Right cardiac atrium (tissue), 5 donors: ENCODE measurements around the gene PLCG1. TPM values are rescaled to one million over a fixed set of nuclear protein-coding genes. Genes with fewer than 3 reads are reported as not detected.

ENCODE experiments used
- ATAC-seq, 2 donors: fragments of 200-7000 bp; cut with Tn5 transposase; one replicate each; pipeline versions ENCODE4 v1.8.0 to v1.9.1; 2020; ENCODE audit warnings: moderate library complexity in 2 of 2, mild to moderate bottlenecking in 1 of 2
- DNase-seq, 3 donors: peaks; one replicate each; pipeline ENCODE4 v3.0.0-alpha.2; 2020
- H3K27ac ChIP-seq: one replicate; pipeline ENCODE4 v1.5.1; 2013; ENCODE audit warnings: mild to moderate bottlenecking, low read length, control low read depth, moderate library complexity
- H3K27me3 ChIP-seq: one replicate; pipeline ENCODE4 v1.6.1; 2013; ENCODE audit not compliant: control insufficient read depth, insufficient read depth
- H3K4me1 ChIP-seq: one replicate; pipeline ENCODE4 v1.6.1; 2013; ENCODE audit warnings: low read length; ENCODE audit not compliant: control insufficient read depth, insufficient read depth
- H3K4me3 ChIP-seq: one replicate; pipeline ENCODE4 v1.5.1; 2013; ENCODE audit warnings: low read length, control low read depth
- H3K9me3 ChIP-seq: one replicate; pipeline ENCODE4 v1.6.1; 2013; ENCODE audit warnings: low read length; ENCODE audit not compliant: control insufficient read depth
- WGBS: extraction: QIAGEN DNeasy Blood & Tissue Kit; methylation state at CpG from one replicate; pipeline ENCODE4 v1.1.7; 2013; 5-methylcytosine and 5-hydroxymethylcytosine counted together
- intact Hi-C, 4 donors: fragments of 100-400 bp; cut with DNase I; formaldehyde crosslinking; loops; one replicate each; pipeline versions ENCODE4 v1.11.0 to v1.14.0; 2022 to 2023
- polyA plus RNA-seq: library from polyadenylated mRNA; stranded (reverse); fragments of 200-250 nt; gene quantifications from one replicate; pipeline ENCODE4 v1.2.3, GENCODE V29; 2013
- total RNA-seq, 4 donors: library from RNA; stranded (reverse); fragmentation: NEBNext Ultra II Directional; extraction: Animal tissue kit (Norgen Biotek cat#: 25700); gene quantifications; one replicate each; pipeline ENCODE4 v1.2.1, GENCODE V29; 2021
- donor health status: healthy with polysubstance abuse.
- donor health status: DM: no; HTN: yes; CAD: no.
- donor health status: DM: no; HTN: no; CAD: no.
- donor health status: DM: no; HTN: yes; CAD: no; lungs with severe emphysema.
- donor health status: DM: yes; HTN: yes; CAD: no.

The PLCG1 gene
- total and polyA plus RNA-seq, 5 donors, result 45.6 to 62.2 (median 57.4) TPM

- no peaks in the 10 kb centered on the region for H3K9me3 ChIP-seq
- no peak overlapping the region for H3K27ac ChIP-seq
- H3K4me3 ChIP-seq, result no peak overlapping the region
- DNase-seq (peak in 1 of 3 donors; percentile 13), ATAC-seq (no peak)
- no peaks in the 10 kb centered on the region for H3K27me3 ChIP-seq
- intact Hi-C loops, result loop anchor here in 1 of 4 donors (5.0 kb wide), 1 partner anchor 44 kb away; no protein-coding TSS in a partner anchor
- WGBS, result 99% methylated on average over 6 of the region's 6 CpGs
- peaks cover 10% of the 10 kb centered on the region for H3K4me1 ChIP-seq
Observed at GRCh38 chr20:41183391-41183790, 46.0 kb downstream of the PLCG1 start.

GRCh38 chr20:41183831-41184230 is 46.5 kb downstream of the PLCG1 start:
- DNase-seq (peak in 1 of 3 donors; percentile 9), ATAC-seq (no peak)
- Histone ChIP-seq H3K9me3 (no peaks in the 10 kb centered on the region), H3K4me3 (no peak overlapping the region), H3K27me3 (no peaks in the 10 kb centered on the region), H3K27ac (no peak overlapping the region), H3K4me1 (peaks cover 7% of the 10 kb centered on the region)
- intact Hi-C loops, result loop anchor here in 1 of 4 donors (5.0 kb wide), 1 partner anchor 43 kb away; no protein-coding TSS in a partner anchor
- WGBS, result 93% methylated on average over 2 of the region's 2 CpGs

GRCh38 chr20:41185013-41185757 is 47.8 kb downstream of the PLCG1 start:
- 94% methylated on average over 11 of the region's 11 CpGs for WGBS
- DNase-seq (peak in 1 of 3 donors; percentile 14), ATAC-seq (peak in 1 of 2 donors; percentile 16)
- intact Hi-C loops, result no loop called here
- Histone ChIP-seq H3K4me1 (peaks cover 3% of the 10 kb centered on the region), H3K9me3 (no peaks in the 10 kb centered on the region), H3K4me3 (no peak overlapping the region), H3K27ac (no peak overlapping the region), H3K27me3 (no peaks in the 10 kb centered on the region)

GRCh38 chr20:41187668-41188067 is 50.3 kb downstream of the PLCG1 start:
- no peaks in the 10 kb centered on the region for H3K27me3 ChIP-seq
- H3K9me3 ChIP-seq, result no peaks in the 10 kb centered on the region
- H3K27ac ChIP-seq, result no peak overlapping the region
- ATAC-seq (no peak), DNase-seq (no peak)
- H3K4me3 ChIP-seq, result no peak overlapping the region
- H3K4me1 ChIP-seq, result no peaks in the 10 kb centered on the region
- intact Hi-C loops, result no loop called here

GRCh38 chr20:41191562-41192500 is 54.5 kb downstream of the PLCG1 start:
- DNase-seq (no peak), ATAC-seq (peak in 1 of 2 donors; percentile 42)
- Histone ChIP-seq H3K4me3 (no peak overlapping the region), H3K27me3 (no peaks in the 10 kb centered on the region), H3K27ac (no peak overlapping the region), H3K9me3 (no peaks in the 10 kb centered on the region), H3K4me1 (no peaks in the 10 kb centered on the region)
- 90% methylated on average over 5 of the region's 5 CpGs for WGBS
- intact Hi-C loops, result no loop called here

- Histone ChIP-seq H3K4me3 (no peak overlapping the region), H3K27ac (no peak overlapping the region), H3K9me3 (no peaks in the 10 kb centered on the region), H3K4me1 (no peaks in the 10 kb centered on the region), H3K27me3 (no peaks in the 10 kb centered on the region)
- no peak for DNase-seq
- ATAC-seq, result no peak
- intact Hi-C loops, result no loop called here
- 93% methylated on average over 3 of the region's 3 CpGs for WGBS
Observed at GRCh38 chr20:41192575-41192974, 55.2 kb downstream of the PLCG1 start.

- no peak for ATAC-seq
- no peak overlapping the region for H3K4me3 ChIP-seq
- no peaks in the 10 kb centered on the region for H3K27me3 ChIP-seq
- 100% methylated on average over 1 of the region's 1 CpG for WGBS
- DNase-seq, result no peak
- peaks cover 3% of the 10 kb centered on the region for H3K4me1 ChIP-seq
- no peaks in the 10 kb centered on the region for H3K9me3 ChIP-seq
- H3K27ac ChIP-seq, result no peak overlapping the region
- intact Hi-C loops, result no loop called here
Observed at GRCh38 chr20:41196653-41197225, 59.4 kb downstream of the PLCG1 start.

GRCh38 chr20:41198443-41198842 is 61.1 kb downstream of the PLCG1 start:
- H3K27ac ChIP-seq, result no peak overlapping the region
- H3K4me3 ChIP-seq, result no peak overlapping the region
- no peak for DNase-seq
- H3K9me3 ChIP-seq, result no peaks in the 10 kb centered on the region
- intact Hi-C loops, result no loop called here
- WGBS, result 97% methylated on average over 4 of the region's 4 CpGs
- no peaks in the 10 kb centered on the region for H3K27me3 ChIP-seq
- ATAC-seq, result no peak
- peaks cover 3% of the 10 kb centered on the region for H3K4me1 ChIP-seq

- Histone ChIP-seq H3K9me3 (no peaks in the 10 kb centered on the region), H3K27ac (peak overlapping the region; percentile 54), H3K4me1 (peaks cover 4% of the 10 kb centered on the region), H3K27me3 (no peaks in the 10 kb centered on the region), H3K4me3 (no peak overlapping the region)
- DNase-seq (no peak), ATAC-seq (peak in 1 of 2 donors; percentile 55)
- WGBS, result 68% methylated on average over 3 of the region's 3 CpGs
- intact Hi-C loops, result no loop called here
Observed at GRCh38 chr20:41200446-41201202, 63.3 kb downstream of the PLCG1 start.

- Histone ChIP-seq H3K4me3 (no peak overlapping the region), H3K27ac (no peak overlapping the region), H3K27me3 (no peaks in the 10 kb centered on the region), H3K4me1 (peaks cover 6% of the 10 kb centered on the region), H3K9me3 (no peaks in the 10 kb centered on the region)
- DNase-seq (no peak), ATAC-seq (no peak)
- intact Hi-C loops, result no loop called here
- WGBS, result 93% methylated on average over 8 of the region's 8 CpGs
Observed at GRCh38 chr20:41201760-41202159, 64.4 kb downstream of the PLCG1 start.
